Subcutaneous abdominal adipose tissue (tissue), 5 donors: ENCODE data around the gene PTPN2.
"Not testable (repeated sequence)": the region's sequence is repeated elsewhere in the genome, so short reads cannot be mapped to it uniquely, and the experiment has no call there.

ENCODE experiments used
- H3K27ac ChIP-seq: one replicate; pipeline ENCODE4 v1.7.0; 2013; ENCODE audit warnings: low read depth, mild to moderate bottlenecking, inconsistent platforms, low read length, moderate library complexity
- H3K27me3 ChIP-seq, 5 donors: one replicate each; pipeline ENCODE4 v1.7.0; 2013; ENCODE audit warnings: low read length in 5 of 5, inconsistent platforms in 1 of 5; ENCODE audit not compliant: control insufficient read depth in 5 of 5, insufficient read depth in 4 of 5
- H3K36me3 ChIP-seq, 5 donors: one replicate each; pipeline ENCODE4 v1.7.0; 2013; ENCODE audit warnings: low read length in 5 of 5; ENCODE audit not compliant: control insufficient read depth in 5 of 5, insufficient read depth in 5 of 5
- H3K4me1 ChIP-seq, 5 donors: one replicate each; pipeline ENCODE4 v1.7.0; 2013; ENCODE audit warnings: low read length in 5 of 5, mild to moderate bottlenecking in 3 of 5, moderate library complexity in 1 of 5; ENCODE audit not compliant: control insufficient read depth in 5 of 5, insufficient read depth in 5 of 5
- H3K4me3 ChIP-seq, 5 donors: one replicate each; pipeline ENCODE4 v1.7.0; 2013; ENCODE audit warnings: low read length in 5 of 5, low read depth in 1 of 5
- H3K9ac ChIP-seq, 5 donors: one replicate each; pipeline ENCODE4 v1.7.0; 2013; ENCODE audit warnings: low read length in 5 of 5, mild to moderate bottlenecking in 4 of 5, moderate library complexity in 3 of 5
- H3K9me3 ChIP-seq, 5 donors: one replicate each; pipeline ENCODE4 v1.7.0; 2013; ENCODE audit warnings: low read length in 5 of 5; ENCODE audit not compliant: control insufficient read depth in 5 of 5
- donor health status: healthy.
- donor health status: healthy.
- donor health status: healthy.
- donor health status: healthy.
- donor health status: healthy.

The PTPN2 gene

GRCh38 chr18:12769136-12769535 lies 114.9 kb downstream of the PTPN2 start:
- Histone ChIP-seq H3K36me3 (no peaks in the 10 kb centered on the region), H3K27me3 (peaks cover 0 to 9% (median 4%) of the 10 kb centered on the region in 5 donors), H3K27ac (no peak overlapping the region), H3K9ac (no peak overlapping the region), H3K4me3 (no peak overlapping the region), H3K9me3 (no peaks in the 10 kb centered on the region), H3K4me1 (no peaks in the 10 kb centered on the region)

DNA sequence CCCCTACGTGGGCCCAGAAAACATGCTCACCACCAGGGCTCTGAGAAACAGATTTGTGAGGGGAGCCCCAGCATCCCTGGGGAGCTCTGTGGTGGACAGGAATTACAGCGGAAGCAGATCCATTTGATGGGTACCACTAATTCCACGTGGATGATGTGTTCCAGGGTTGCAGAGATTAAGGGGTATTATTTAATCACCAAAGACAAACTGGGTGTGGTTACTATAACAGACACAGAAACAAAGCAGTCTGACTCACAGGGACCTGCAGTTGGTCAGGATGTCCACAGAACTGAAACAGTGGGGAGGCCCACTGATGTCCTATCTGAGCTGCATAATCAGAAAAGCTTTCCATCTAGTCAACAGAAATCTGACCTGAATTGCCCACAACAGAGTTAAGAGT lies 115.4 kb downstream of the PTPN2 start:
- no peaks in the 10 kb centered on the region for H3K36me3 ChIP-seq
- H3K27ac ChIP-seq: no peak overlapping the region
- no peak overlapping the region for H3K4me3 ChIP-seq
- peaks cover 0 to 9% (median 4%) of the 10 kb centered on the region in 5 donors for H3K27me3 ChIP-seq
- no peak overlapping the region for H3K9ac ChIP-seq
- H3K9me3 ChIP-seq: no peaks in the 10 kb centered on the region
- no peaks in the 10 kb centered on the region for H3K4me1 ChIP-seq

DNA sequence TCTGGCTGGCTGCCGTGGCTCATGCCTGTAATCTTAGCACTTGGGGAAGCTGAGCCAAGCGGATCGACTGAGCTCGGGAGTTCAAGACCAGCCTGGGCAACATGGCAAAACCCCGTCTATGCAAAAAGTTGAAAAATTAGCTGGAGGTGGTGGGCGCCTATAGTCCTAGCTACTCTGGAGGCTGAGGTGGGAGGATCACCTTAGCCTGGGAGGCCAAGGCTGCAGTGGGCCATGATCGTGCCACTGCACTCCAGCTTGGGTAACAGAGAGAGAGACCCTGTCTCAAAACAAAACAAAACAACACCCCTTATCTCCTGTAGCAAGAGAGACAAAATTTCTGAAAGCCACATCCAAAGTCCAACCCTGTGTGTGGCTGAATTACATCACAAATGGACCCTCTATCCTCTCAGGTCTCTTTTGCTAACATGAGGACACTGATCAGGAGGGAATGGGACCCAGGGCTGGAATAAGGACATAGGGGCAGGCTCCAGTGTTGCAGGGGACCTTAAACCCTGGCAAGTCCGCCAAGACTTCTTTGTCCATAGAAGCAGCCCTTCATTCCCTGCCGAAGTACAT lies 116.4 kb downstream of the PTPN2 start:
- no peaks in the 10 kb centered on the region for H3K36me3 ChIP-seq
- H3K4me3 ChIP-seq: no peak overlapping the region
- no peaks in the 10 kb centered on the region for H3K4me1 ChIP-seq
- H3K27me3 ChIP-seq: peaks cover 0 to 9% (median 4%) of the 10 kb centered on the region in 5 donors
- H3K9ac ChIP-seq: no peak overlapping the region
- H3K27ac ChIP-seq: no peak overlapping the region
- H3K9me3 ChIP-seq: no peaks in the 10 kb centered on the region

DNA sequence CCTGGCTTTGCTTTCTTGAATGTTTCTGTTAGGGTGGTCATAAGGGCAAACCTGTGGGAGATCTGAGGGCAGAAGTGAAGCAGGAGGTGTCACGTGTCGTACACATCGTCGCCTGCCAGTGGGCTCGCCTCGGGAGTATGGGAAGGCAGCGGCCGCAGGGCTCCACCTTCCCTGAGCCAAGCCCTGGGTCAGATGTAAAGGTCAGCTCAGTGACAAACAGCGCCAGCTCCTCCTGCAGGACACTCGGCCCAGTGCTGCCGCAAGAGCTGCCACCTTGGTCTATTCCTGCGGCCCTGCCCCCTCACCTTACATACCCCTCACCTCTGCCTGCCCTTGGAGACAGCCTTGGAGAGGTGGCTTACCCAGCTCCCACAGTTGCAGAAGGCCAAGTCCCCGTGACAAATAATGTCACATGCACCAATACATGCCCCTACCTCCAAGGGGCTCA lies 117.0 kb downstream of the PTPN2 start:
- H3K9ac ChIP-seq: no peak overlapping the region
- H3K36me3 ChIP-seq: no peaks in the 10 kb centered on the region
- H3K4me1 ChIP-seq: no peaks in the 10 kb centered on the region
- H3K9me3 ChIP-seq: no peaks in the 10 kb centered on the region
- H3K27ac ChIP-seq: no peak overlapping the region
- peaks cover 0 to 9% (median 4%) of the 10 kb centered on the region in 5 donors for H3K27me3 ChIP-seq
- no peak overlapping the region for H3K4me3 ChIP-seq

GRCh38 chr18:12765586-12765985 lies 118.5 kb downstream of the PTPN2 start:
- H3K4me3 ChIP-seq: no peak overlapping the region
- no peak overlapping the region for H3K9ac ChIP-seq
- no peaks in the 10 kb centered on the region for H3K4me1 ChIP-seq
- H3K27ac ChIP-seq: no peak overlapping the region
- H3K9me3 ChIP-seq: no peaks in the 10 kb centered on the region
- no peaks in the 10 kb centered on the region for H3K36me3 ChIP-seq
- H3K27me3 ChIP-seq: peaks cover 0 to 9% (median 4%) of the 10 kb centered on the region in 5 donors

- H3K36me3 ChIP-seq: no peaks in the 10 kb centered on the region
- H3K9me3 ChIP-seq: no peaks in the 10 kb centered on the region
- no peak overlapping the region for H3K27ac ChIP-seq
- H3K27me3 ChIP-seq: peaks cover 0 to 9% (median 4%) of the 10 kb centered on the region in 5 donors
- H3K9ac ChIP-seq: no peak overlapping the region
- H3K4me3 ChIP-seq: no peak overlapping the region
- H3K4me1 ChIP-seq: no peaks in the 10 kb centered on the region
These were observed 118.9 kb downstream of the PTPN2 start for GRCh38 chr18:12765126-12765525.

DNA sequence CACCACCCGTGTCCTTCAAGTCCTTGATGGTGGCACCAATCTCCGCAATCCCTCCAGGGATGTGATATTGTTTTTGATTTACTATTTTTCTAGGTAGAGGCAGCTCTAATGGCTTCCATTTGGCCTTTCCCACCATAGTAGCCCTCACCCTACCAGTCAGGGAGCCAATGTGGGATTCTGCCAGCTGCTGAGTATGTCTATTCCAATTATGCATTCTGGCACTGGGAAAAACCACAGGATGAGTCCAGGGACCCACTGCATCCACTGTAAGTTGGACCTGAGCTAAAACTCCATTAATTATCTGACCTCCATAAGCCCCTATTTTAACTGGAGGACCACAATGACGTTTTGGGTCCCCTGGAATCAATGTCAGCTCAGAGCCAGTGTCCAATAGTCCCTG lies 125.5 kb downstream of the PTPN2 start:
- not testable (repeated sequence) for H3K27ac ChIP-seq, H3K4me3 ChIP-seq, H3K4me1 ChIP-seq, H3K36me3 ChIP-seq, H3K27me3 ChIP-seq, H3K9me3 ChIP-seq, H3K9ac ChIP-seq

DNA sequence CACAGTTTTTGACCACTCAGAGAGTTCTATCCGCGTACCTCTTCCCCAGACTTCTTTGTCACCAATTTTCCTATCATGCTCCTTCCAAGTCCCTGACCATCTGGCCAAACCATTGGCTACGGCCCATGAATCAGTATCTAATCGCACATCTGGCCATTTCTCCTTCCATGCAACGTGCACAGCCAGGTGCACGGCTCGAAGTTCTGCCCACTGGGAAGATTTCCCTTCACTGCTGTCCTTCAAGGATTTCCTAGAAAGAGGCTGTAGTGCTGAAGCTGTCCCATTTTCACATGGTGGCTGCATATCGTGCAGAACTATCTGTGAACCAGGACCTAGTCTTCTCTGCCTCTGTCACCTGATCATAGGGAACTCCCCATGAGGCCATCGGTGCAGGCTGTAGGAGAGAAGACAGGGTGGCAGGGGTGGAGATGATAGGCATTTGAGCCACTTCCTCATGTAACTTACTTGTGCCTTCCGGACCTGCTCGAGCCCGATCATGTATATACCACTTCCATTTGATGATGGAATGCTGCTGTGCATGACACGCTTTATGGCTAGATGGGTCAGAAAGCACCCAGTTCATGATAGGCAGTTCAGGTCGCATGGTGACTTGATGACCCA lies 127.3 kb downstream of the PTPN2 start:
- not testable (repeated sequence) for H3K4me1 ChIP-seq, H3K27ac ChIP-seq, H3K9ac ChIP-seq, H3K9me3 ChIP-seq, H3K36me3 ChIP-seq, H3K27me3 ChIP-seq, H3K4me3 ChIP-seq

GRCh38 chr18:12755606-12756005 lies 128.4 kb downstream of the PTPN2 start:
- H3K27ac ChIP-seq, H3K9ac ChIP-seq, H3K4me3 ChIP-seq, H3K4me1 ChIP-seq, H3K27me3 ChIP-seq, H3K9me3 ChIP-seq, H3K36me3 ChIP-seq: not testable (repeated sequence)

GRCh38 chr18:12754511-12754910 lies 129.5 kb downstream of the PTPN2 start:
- H3K36me3 ChIP-seq: no peaks in the 10 kb centered on the region
- H3K4me3 ChIP-seq: no peak overlapping the region
- H3K27ac ChIP-seq: no peak overlapping the region
- no peaks in the 10 kb centered on the region for H3K4me1 ChIP-seq
- no peaks in the 10 kb centered on the region for H3K27me3 ChIP-seq
- H3K9ac ChIP-seq: no peak overlapping the region
- no peaks in the 10 kb centered on the region for H3K9me3 ChIP-seq
